ENCODE data around the gene SDC4.
"Not testable (repeated sequence)": the region's sequence is repeated elsewhere in the genome, so short reads cannot be mapped to it uniquely, and the experiment has no call there.

SDC4 gene

DNA sequence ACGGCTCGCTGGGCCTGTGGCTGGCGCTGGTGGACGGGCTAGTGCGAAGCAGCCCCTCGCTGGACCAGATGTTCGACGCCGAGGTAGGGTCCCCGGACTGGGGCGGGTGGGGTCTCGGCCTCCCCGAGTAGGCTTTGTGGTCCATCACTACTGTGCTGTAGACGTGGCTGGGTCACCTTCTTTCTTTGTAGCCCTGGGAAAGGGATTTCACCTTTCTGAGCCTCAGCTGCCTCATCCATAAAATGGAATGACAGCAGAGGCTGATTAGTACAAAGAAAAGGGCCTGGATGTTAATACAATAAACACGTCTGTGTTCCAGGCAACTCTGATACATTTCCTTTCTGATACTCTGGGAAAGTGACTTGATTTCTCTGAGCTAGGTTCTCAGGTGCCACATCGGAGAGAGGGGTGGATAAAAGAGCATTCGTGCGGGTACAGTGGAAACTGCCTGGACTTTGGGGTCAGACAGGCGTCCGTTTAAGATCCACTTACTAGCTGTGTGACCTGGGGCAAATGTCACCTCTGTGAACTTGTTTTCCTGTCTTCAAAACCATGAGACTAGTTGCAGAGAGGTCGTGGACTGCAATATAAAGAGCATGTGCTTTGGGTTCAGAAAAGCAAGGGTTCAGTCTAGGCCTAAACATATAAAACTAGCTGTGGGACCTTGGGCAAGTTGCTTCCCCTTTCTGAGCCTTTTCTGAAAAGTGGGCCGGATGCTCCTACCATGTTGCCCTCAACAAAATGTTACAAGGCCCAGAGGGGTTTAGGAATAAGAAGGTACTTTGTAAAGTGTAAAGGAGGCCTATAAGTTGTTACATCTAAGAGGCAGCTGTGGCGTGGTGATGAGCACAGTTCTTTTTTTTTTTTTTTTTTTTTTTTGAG, 15.6 kb upstream of the SDC4 start:
- no peak for DNase-seq (ENCODE audit: low spot score)

DNA sequence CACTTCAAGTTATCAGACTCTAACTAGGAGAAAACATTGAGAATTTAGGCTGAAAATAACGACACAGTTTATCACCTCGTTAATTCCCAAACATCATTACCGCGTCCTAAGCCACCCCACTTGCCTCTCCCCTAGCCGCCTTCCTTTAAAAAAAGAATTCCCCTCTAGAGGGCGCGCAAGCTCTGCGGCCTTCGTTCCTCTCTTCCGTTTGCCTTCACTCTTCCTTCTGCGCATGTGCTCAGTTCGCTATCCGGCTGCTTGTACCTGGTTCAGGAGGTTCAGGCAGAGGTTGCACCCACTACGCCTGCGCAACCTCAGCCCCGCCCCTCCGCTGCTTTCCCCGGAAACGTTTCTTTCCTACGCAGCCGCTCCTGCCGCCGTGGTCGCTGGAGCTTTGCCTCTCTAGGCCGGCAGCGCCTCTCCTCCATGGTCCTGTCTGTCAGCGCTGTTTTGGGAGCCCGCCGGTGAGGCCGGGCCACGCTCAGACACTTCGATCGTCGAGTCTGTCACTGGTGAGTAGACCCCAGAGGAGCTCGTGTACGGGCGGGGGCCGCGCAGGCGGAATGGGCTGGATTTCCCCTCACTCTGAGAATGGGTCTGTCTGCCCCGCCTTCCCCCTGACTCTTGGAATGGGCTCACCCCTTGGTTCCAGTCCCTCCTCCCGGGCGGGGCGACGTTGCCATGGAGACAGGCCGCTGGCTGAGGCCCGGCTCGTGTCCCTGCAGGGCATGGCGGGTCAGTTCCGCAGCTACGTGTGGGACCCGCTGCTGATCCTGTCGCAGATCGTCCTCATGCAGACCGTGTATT, 14.8 kb upstream of the SDC4 start, which contains the start of gene SYS1:
Gene SYS1, plus strand, starts transcription at position 353 of the 807 bp plus-strand sequence. Its CDS starts 376 bp downstream, at position 729.
- peak; percentile 99 for DNase-seq (ENCODE audit: low spot score)

DNA sequence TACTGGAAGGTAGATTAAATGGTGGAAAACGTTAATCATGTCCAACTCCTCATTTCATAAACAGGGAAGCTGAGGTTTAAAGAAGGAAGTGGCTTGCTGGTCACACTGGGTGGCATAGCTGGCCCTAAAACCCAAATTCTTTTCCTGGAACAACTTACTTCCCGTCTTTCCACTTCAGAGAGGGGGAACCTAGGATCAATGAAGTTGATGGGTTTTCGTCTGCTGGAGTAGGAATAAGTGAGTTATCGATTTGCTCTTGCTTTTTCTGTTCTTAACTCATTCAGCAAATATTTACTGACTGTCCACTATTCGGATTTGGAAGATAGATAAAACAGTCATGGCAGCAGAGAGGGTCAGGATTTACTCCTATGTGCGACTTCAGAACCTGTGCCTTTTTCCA, 13.6 kb upstream of the SDC4 start:
- no peak for DNase-seq (ENCODE audit: low spot score)

DNA sequence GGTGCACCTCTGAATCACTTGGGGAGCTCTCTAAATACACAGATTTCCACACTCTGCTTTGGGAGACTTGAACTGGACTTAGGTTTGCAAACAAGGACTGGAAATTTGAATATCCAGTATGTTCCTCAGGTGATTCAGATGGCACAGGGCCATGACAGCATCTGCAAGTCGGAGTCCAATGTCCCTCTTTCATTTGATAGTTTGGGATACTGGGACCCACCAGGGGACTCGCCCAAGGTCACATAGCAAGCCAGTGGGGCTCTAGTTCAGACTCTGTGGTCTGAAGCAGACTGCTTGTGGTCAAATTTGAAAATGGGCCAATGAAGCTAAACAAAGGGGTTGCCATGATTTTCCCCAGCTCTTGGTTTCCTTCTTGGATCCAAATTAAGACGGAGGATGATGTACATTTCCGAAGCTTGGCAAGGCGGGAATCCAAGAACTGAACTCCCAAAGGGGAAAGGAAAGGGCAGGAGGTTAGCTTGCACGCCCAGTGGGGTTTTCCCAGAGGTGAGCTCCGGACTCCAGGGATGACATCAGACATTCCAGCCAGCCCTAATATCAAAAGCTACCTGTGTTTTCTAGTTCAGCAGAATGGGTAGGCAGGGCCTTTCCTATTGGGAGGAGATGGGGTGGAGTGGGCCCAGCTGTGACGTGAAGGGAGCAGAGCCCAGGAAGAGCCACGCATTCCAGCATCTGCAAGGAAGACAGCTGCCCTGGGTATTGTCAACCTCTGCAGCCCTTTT, 11.4 kb upstream of the SDC4 start:
- no peak for DNase-seq (ENCODE audit: low spot score)

DNA sequence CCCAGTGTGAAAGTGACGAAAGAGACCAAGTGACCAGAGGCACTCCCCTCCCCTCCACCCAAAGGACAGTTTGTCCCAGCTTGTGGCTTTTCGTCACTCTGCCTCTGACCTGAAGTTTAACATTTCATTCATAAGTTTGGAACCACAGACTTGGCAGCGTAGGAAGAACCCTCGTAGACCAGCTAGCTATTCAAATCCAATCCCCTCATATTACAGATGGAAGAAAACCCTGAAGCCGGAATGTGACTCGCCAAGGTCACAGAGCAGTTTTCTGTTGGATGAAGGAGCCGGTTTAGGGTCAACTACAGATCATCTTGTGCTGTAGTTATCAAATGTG, 10.8 kb upstream of the SDC4 start:
- DNase-seq (ENCODE audit: low spot score) = no peak

DNA sequence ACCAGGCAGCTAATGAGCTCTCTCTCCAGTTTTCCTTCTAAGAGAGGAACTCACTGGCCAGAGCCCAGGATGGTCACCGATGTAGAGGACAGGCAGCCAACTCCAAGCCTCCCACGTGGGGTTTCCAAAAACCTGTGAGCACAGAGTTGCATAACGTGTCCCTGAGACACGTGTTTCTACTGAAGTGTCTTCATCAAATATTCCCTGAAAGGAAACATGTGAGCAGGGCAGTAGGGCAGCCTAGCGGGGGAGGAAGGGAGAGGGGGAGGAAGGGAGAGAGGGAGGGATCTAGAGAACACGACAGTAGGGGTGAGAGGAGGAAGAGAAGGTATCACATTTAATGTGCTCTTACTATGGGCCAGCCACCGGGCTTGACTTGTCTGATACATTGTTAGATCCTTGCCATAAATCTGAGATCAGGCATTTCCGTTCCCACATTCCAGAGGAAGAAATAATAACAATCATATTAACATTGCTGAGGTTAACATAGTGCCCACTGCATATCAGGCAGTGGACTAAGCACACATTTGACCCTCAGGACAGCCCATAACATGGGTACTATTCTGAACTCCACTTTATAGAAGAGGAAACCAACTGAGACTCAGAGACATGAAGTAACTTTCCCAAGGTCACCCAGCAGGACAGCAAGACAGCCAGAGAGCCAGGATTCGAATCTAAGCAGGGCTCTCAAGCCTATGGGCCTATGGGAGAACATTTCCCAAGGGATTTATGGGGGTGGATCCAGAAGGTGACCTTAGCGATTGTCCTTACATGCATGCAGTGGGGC, 10.3 kb upstream of the SDC4 start:
- DNase-seq (ENCODE audit: low spot score) = peak; percentile 69

DNA sequence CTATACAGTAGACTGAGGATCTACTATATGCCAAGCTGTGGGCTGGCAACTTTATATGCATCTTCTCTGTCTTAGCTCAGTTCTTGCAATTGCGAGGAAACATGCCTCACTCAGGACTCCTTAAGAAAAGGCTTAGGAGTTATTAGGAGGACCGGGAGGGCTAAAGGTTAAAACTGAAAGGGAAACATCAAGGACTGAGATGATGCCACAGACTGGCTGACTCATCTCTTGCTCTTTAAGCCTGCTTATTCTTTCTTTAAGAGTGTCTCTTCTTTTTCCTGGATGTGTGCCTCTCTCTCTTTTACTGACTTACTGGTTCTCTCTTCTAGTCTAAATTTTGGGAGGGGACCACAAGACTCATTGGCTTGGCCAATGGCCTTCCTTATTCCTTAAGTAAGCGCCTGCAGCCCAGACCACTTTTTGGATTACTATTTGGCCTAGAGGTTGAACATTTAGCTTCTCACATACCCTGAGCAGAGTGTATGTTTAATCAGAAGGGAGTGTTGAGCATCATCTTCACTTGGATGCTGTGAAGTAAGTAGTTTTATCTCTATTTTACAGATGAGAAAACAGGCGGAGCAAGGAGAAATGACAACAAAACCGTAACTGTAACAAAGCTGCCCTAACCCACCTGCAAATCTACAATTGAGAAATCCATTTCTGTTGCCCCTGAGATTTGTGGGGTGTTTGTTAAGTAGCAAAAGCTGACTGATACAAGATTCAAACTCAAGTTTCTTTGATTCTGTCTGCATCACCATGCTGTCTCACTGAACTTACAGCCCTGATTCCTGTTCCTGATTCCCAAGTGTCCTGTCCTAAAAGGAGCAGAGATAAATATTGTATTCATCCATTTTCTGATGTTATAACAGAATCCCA, 7.2 kb upstream of the SDC4 start:
- DNase-seq (ENCODE audit: low spot score) = peak; percentile 59

DNA sequence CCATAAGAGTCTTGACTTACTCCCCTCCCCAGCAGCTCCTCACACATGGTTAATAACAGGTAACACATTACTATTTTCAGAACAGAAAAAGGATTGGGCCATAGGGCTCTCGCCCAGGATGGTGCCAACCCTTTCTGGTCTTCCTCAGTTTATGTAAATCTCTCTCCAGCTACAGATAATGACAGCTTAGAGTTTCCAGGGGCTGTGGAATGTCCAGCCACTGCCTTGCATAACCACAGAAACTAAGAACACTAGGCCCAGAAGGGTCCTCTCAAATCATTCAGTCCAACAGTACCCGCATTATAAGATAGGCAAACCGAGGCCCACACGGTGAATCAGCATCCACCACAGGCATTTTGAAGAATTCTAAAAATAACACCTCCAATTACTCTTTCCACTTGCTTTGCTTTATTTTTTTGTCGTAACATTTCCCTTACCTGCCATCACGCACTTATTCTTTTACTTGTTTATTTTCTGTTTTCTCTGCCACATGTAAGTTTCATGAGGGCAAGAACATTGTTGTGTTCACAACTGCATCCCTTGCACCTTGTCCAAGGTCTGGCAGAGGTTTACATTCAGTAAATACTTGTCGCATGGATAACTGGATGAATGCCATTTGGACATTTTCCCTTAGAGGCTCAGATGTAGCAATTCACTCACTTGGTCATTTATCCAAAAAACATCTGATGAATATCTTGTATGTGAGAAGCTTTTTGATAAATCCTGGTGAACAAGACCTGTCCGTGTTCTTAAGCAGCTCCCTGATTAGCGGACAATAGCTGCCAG, 6.4 kb upstream of the SDC4 start:
- no peak for DNase-seq (ENCODE audit: low spot score)

DNA sequence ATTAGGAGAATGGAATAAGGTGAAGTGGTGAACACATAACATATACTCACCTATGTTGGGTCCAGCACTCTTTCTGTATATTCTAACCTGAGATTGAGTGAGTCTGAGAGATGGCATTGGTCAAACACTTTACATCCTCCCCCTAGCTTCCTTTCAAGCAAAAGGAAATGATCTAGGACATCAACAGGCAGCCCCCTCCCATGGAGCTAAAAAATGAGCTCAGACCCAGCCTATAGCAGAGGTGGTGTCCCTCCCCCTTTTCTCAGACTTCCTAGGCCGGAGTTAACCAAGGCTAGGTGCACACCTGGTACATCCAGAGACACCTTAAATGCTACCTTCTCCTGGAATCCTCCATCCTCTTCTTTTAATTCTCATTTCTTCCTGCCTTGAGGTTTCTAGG, 5.5 kb upstream of the SDC4 start:
- DNase-seq (ENCODE audit: low spot score) = no peak

DNA sequence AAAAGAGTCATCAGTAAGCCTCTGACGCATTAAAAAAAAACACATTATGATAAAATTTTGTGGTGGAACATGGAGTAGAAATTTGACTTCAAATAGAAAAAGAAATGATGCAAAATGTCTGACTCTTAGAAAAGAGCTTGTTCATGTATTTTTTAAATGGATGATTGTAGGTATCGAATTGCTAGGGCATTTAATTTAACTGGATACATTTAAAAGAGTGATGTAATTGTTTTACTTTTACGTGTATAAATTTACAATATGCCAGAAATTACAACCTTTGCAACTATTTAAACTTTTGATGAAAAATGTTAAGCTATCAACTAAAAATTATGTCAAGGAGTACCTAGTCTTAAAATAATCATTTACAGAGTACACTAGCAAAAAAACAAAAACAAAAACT, 4.5 kb upstream of the SDC4 start:
- DNase-seq (ENCODE audit: low spot score) = no peak

DNA sequence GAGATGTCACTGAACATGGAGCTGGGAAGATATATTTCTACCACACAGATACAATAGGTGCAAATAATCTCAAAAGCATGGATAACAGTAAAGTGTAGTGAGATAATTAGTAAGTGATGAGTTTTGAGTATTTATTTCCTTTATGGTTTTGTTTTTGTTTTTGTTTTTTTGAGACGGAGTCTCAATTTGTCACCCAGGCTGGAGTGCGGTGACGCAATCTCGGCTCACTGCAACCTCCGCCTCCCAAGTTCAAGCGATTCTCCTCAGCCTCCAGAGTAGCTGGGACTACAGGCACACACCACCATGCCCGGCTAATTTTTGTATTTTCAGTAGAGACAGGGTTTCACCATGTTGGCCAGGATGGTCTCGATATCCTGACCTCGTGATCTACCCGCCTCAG, 2.6 kb upstream of the SDC4 start:
- not testable (repeated sequence) for DNase-seq (ENCODE audit: low spot score)

DNA sequence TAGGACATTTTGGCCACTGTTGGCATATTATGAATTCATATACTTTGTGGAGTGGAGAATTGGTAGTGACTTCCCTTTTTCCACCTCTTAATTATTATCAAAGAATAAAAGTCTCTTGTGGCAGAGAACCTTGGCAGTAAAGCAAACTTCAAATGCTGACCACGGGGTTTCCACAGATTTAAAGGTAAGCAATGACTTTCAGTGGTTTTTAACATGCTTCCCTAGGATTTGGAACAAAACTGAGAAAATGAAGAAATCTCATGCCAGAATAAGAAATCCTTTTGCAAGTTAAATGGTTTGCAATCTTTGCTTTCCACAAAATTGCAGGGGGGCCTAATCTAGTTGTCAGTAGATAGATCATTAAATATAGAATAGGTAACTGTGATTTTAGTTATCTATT, 2.0 kb upstream of the SDC4 start:
- no peak for DNase-seq (ENCODE audit: low spot score)

DNA sequence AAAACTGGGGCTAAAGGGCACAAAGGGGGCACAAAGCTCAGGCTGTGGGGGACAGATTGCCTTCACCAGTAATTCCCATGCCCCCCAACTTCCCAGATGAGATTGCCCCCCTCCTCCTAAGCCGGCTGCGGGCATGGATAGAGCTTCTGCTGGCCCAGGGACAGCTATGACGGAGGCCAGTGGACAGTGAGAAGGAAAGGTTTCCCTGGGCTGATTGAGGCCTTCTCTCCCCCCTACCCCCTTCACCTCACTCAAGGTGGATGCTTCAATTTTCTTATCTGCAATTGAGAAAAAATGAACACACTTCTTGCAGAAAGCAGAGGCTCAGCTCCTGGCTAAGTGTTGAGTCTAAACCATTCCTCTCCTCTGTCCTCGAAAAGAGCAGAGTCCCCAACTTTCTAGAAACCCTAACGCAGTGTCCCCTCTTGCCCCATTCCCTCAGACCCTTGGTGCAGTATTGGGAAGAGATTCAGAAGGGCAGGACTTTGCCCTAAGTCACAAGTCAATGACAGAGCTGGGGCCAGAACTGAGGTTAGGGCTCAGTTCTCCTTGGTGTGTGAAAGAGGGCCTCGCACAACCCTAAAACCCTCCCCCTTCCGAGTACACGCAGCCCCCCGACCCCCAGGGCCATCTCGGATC, 808 bp downstream of the SDC4 start:
- DNase-seq (ENCODE audit: low spot score) = no peak

DNA sequence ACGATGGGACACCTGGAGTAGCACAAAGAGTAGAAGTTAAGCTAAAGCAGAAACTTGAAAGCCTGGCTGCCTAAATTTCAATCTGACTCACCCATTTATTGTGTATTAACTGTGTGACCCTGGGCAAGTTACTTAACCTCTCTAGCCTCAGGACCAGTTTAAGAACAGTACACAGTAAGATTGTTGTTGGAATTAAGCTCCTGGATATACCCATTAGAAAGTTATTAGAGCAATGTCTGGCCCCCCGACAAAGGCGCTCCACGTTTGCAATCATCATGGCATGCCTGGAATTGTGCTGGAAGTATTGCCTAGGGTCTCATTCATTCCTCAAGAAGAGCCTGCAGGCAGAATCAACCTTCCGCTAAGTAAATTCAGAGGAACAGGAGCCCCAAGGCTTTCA, 1.4 kb downstream of the SDC4 start:
- no peak for DNase-seq (ENCODE audit: low spot score)

DNA sequence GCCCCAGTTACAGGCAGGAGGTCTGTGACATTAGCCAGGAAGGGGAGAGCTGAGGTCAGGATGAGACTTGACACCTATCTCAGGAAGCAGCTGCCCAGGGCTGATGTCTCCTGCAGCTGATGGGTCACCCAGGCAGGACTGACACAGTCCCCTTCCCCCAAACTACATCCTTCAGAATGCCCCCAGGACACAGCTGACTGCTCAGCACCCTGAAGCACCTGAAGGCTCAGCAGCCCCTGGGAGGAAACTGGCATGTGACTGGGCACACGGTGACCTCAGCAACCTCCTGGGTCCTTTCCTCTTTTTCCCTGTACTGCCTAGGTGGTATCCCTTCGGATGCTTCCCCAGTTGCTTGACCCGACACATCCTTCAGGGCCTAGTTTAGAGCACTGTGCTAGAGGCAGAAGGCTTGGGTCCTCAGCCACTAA, 1.9 kb downstream of the SDC4 start:
- no peak for DNase-seq (ENCODE audit: low spot score)

DNA sequence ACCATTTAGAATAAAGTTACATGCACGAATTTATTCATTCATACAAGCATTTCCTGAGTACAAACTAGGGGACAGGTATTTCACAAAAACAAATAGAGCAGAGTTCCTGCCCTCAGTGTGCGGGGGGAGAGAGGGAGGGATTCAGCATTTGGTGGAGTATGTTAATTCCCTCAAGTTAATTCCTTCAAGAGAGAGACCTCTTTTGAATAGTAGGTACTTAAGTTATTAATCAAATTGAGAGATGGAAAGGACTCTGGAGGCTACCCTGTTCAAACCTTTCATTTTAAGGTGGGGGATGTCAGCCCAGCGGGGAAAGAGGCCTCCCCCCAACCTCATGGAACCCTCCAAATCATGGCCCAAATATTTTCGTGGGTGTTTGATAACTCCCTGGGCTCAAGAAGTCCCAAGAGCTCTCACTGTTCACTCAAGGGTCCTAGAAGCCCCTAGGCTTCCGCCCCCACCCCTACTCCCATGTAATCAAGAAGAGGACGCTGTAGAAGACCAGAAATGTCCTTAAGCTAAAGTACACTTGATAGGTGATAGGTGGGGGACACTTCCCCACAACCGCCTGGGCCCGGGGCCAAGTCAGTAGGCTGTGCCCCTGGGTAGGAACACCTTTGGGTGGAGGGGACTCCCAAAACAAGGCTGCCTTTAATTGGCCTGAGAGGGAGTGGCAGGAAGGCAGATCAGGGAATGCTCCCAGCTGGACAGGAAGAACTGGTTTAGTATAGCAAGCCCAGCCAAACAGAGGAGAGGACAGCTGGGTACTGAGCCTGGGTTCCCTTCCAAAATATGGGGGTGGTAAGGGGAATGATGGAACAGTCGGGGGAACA, 2.9 kb downstream of the SDC4 start:
- no peak for DNase-seq (ENCODE audit: low spot score)

DNA sequence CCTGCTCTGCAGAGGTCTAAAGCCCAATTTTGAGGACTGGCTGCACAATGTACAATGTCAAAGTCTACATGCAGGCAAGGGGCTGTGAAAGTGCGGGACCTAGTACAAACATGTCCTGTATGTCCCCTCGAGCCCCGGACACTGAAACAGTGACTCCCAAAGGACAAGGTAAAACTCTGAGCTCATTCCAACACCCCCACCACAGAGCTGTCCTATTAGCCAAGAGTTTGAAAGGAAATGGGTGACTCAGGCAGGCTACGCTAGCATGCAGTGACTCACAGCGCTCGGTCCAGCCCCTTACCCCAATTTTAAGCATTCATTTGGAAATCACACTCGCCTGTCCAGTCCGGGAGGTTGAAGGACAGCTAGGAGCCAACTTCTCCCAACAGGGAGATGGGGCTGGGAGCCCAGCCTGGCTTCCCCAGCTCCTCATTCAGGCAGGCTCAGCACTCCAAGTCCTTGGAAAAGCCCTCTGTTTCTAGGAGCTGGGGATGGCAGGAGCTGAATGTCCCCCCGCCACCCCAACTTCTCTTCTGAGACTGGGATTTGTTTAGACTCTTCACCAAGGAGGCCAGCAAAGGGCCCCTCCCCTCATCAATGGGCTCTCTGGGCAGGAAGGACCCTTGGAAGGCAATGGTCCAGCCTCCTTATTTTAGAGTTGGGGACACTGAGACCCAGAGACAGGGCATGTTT, 3.9 kb downstream of the SDC4 start:
- peak; percentile 85 for DNase-seq (ENCODE audit: low spot score)

All from AG08395 (cell line).